ENCODE results near the gene NUBPL.
"Not testable (repeated sequence)": the region's sequence is repeated elsewhere in the genome, so short reads cannot be mapped to it uniquely, and the experiment has no call there.

The NUBPL gene

GRCh38 chr14:31572955-31573354, 11.8 kb downstream of the NUBPL start:
- H3K4me3 ChIP-seq (ENCODE audit: low read depth, low read length), result no peak overlapping the region
- DNase-seq (ENCODE audit: low read depth), result no peak

GRCh38 chr14:31576949-31577348, 15.7 kb downstream of the NUBPL start:
- no peak for DNase-seq (ENCODE audit: low read depth)
- no peak overlapping the region for H3K4me3 ChIP-seq (ENCODE audit: low read depth, low read length)

DNA sequence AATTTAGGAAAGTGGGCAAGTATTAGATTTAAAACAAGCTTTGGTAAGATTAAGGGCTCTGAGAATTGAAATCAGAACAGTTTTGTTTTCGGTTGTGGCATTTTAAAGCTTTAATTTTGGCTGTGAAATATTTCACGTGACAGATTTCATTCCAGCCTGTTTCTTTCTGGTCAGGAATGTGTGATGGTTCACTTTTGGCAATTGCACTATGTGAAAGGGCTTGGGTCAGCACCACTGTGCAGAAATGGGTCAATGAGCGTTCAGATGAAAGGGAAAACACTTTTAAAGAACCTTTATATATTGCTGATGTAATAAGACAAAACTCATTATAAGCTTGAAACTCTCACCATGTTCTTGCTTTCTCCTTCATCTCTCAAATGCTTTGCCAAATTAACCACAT, 17.1 kb downstream of the NUBPL start:
- H3K4me3 ChIP-seq (ENCODE audit: low read depth, low read length), result no peak overlapping the region
- no peak for DNase-seq (ENCODE audit: low read depth)

DNA sequence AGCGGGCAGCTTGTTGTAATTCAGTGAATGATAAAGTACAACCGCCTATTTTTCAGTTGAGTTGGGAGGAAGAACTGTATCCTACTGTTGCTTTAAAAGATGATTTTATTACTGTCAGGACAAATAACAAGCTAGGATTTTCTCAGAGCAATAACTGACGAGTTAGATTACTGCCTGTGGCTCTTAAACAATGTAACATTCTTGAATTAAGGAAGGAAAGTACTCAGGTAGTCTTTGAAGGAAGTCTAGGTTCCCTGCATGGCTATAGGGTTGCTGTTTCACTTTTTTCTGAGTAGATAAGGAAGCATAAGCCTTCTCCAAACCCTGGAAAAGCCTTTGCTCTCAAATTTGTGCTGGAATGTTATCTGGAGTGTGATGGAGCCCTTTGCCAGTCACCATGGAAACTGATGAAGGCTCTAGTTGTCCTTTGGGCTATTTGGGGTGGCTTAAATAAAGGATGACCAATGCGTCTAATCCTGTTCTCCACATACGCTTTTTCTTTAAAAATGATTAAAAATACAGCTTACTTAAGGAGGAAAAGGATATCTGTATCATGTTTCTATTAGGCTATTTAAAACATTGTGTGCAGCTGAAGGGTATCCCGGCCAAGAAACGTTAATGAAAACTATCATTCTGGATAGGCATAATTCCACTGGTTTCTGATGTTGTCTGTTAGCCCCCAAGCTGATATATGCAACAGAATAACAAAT, 17.7 kb downstream of the NUBPL start:
- DNase-seq (ENCODE audit: low read depth), result no peak
- no peak overlapping the region for H3K4me3 ChIP-seq (ENCODE audit: low read depth, low read length)

DNA sequence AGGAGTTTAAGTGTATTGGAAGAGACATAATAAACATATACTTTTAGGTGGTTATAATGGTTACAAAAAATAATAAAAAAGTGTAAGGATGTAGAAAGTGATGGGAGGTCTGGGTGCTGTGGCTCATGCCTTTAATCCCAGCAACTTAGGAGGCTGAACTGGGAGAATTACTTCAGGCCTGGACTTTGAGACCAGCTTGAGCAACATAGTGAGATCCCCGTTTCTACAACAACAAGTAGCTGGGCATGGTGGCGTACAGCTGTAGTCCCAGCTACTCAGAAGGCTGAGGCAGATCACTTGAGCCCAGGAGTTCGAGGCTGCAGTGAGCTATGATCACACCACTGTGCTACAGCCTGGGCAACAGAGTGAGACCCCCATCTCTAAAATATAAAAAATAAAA, 19.0 kb downstream of the NUBPL start:
- DNase-seq (ENCODE audit: low read depth), result no peak
- no peak overlapping the region for H3K4me3 ChIP-seq (ENCODE audit: low read depth, low read length)

- peak; percentile 39 for DNase-seq (ENCODE audit: low read depth)
- no peak overlapping the region for H3K4me3 ChIP-seq (ENCODE audit: low read depth, low read length)
Observed at GRCh38 chr14:31582286-31582691, 21.1 kb downstream of the NUBPL start.

GRCh38 chr14:31582836-31583452, 21.7 kb downstream of the NUBPL start:
- H3K4me3 ChIP-seq (ENCODE audit: low read depth, low read length), result no peak overlapping the region
- DNase-seq (ENCODE audit: low read depth), result no peak

- no peak for DNase-seq (ENCODE audit: low read depth)
Observed at GRCh38 chr14:31590206-31590605, 29.0 kb downstream of the NUBPL start.

GRCh38 chr14:31592122-31592521, 30.9 kb downstream of the NUBPL start:
- no peak overlapping the region for H3K4me3 ChIP-seq (ENCODE audit: low read depth, low read length)
- no peak for DNase-seq (ENCODE audit: low read depth)

More at GRCh38 chr14:31590206-31590605, 29.0 kb downstream of the NUBPL start:
- no peak overlapping the region for H3K4me3 ChIP-seq (ENCODE audit: low read depth, low read length)

GRCh38 chr14:31592631-31593030, 31.4 kb downstream of the NUBPL start:
- no peak overlapping the region for H3K4me3 ChIP-seq (ENCODE audit: low read depth, low read length)
- peak; percentile 55 for DNase-seq (ENCODE audit: low read depth)

GRCh38 chr14:31596342-31597095, 35.3 kb downstream of the NUBPL start:
- no peak overlapping the region for H3K4me3 ChIP-seq (ENCODE audit: low read depth, low read length)
- no peak for DNase-seq (ENCODE audit: low read depth)

GRCh38 chr14:31605702-31606101, 44.5 kb downstream of the NUBPL start:
- H3K4me3 ChIP-seq (ENCODE audit: low read depth, low read length), result no peak overlapping the region
- no peak for DNase-seq (ENCODE audit: low read depth)

- DNase-seq (ENCODE audit: low read depth), result no peak
- no peak overlapping the region for H3K4me3 ChIP-seq (ENCODE audit: low read depth, low read length)
Observed at GRCh38 chr14:31611778-31612433, 50.7 kb downstream of the NUBPL start.

DNA sequence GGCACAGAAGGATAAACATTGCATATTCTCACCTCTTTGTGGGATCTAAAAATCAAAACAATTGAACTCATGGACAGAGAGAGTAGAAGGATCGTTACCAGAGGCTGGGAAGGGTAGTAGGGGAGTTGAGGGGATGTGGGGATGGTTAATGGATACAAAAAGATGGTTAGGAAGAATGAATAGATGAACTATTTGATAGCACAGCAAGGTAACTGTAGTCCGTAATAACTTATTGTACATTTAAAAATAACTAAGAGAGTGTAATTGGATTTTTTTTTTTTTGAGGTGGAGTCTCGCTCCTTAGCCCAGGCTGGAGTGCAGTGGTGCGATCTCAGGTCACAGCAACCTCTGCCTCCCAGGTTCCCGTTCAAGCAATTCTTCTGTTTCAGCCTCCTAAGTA, 52.0 kb downstream of the NUBPL start:
- DNase-seq (ENCODE audit: low read depth), result no peak
- no peak overlapping the region for H3K4me3 ChIP-seq (ENCODE audit: low read depth, low read length)

DNA sequence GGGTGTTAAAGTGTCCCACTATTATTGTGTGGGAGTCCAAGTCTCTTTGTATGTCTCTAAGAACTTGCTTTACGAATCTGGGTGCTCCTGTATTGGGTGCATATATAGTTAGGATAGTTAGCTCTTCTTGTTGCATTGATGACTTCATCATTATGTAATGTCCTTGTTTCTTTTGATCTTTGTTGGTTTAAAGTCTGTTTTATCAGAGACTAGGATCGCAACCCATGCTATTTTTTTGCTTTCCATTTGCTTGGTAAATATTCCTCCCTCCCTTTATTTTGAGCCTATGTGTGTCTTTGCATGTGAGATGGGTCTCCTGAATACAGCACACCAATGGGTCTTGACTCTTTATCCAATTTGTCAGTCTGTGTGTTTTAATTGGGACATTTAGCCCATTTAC, 57.7 kb downstream of the NUBPL start:
- not testable (repeated sequence) for DNase-seq (ENCODE audit: low read depth); H3K4me3 ChIP-seq (ENCODE audit: low read depth, low read length)

DNA sequence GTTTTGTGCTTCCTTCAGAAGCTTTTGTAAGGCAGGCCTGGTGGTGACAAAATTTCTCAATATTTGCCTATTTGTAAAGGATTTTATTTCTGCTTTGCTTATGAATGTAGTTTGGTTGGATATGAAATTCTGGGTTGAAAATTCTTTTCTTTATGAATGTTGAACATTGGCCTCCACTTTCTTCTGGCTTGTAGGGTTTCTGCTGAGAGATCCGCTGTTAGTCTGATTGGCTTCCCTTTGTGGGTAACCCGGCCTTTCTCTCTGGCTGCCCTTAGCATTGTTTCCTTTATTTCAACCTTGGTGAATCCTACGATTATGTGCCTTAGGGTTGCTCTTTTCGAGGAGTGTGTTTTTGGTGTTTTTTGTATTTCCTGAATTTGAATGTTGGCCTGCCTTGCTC, 58.2 kb downstream of the NUBPL start:
- no peak for DNase-seq (ENCODE audit: low read depth)
- H3K4me3 ChIP-seq (ENCODE audit: low read depth, low read length), result no peak overlapping the region

DNA sequence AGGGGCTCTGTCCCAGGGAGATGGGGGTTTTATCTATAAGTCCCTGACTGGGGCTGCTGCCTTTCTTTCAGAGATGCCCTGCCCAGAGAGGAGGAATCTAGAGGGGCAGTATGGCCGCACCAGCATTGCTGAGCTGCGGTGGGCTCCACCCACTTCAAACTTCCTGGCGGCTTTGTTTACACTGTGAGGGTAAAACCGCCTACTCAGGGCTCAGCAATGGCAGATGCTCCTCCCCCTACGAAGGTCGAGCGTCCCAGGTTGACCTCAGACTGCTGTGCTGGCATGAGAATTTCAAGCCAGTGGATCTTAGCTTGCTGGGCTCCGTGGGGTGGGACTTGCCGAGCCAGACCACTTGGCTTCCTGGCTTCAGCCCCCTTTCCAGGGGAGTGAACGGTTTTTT, 59.7 kb downstream of the NUBPL start:
- DNase-seq (ENCODE audit: low read depth); H3K4me3 ChIP-seq (ENCODE audit: low read depth, low read length): not testable (repeated sequence)

GRCh38 chr14:31622060-31622459, 60.9 kb downstream of the NUBPL start:
- no peak for DNase-seq (ENCODE audit: low read depth)
- H3K4me3 ChIP-seq (ENCODE audit: low read depth, low read length), result no peak overlapping the region

DNA sequence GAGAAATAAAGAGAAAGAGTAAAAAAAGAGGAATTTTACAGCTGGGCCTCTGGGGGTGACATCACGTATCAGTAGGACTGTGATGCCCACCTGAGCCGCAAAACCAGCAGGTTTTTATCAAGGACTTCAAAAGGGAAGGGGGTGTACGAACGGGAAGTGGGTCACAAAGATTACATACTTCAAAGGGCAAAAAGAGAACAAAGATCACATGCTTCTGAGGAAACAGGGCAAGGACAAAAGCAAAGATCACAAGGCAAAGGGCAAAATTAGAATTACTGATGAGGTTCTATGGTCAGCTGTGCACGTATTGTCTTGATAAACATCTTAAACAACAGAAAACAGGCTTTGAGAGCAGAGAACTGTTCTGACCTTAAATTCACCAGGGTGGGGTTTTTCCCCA, 91.7 kb downstream of the NUBPL start:
- DNase-seq (ENCODE audit: low read depth); H3K4me3 ChIP-seq (ENCODE audit: low read depth, low read length): not testable (repeated sequence)

- DNase-seq (ENCODE audit: low read depth), result no peak
- no peak overlapping the region for H3K4me3 ChIP-seq (ENCODE audit: low read depth, low read length)
Observed at GRCh38 chr14:31657917-31658316, 96.7 kb downstream of the NUBPL start.

All from skeletal muscle cell (primary cell).